HepG2 (cell line): ENCODE results near the gene KLK10. TPM values are rescaled to one million over a fixed set of nuclear protein-coding genes. Genes with fewer than 3 reads are reported as not detected.

Experiments used
- ATAC-seq: fragments of 200-7000 bp; cut with Tn5 transposase; 3 replicates; pipeline ENCODE4 v1.9.1; 2020; ENCODE audit warnings: mild to moderate bottlenecking, moderate library complexity
- BruUV-seq: library from RNA; stranded (reverse); fragments of 400-500 nt; replicated peaks from 2 replicates; lab custom pipeline; 2021; lab: Mats Ljungman, UMichigan
- CTCF ChIA-PET: fragments of 300-600 bp; formaldehyde crosslinking; extraction: SDS; loops from one replicate; lab custom pipeline; 2021; ENCODE audit warnings: low total read pairs, inconsistent platforms, low intra/inter-chr PET ratio; lab: Yijun Ruan, JAX
- POLR2A ChIA-PET: fragments of 350-600 bp; sonication (Branson Sonifier 250); formaldehyde crosslinking; loops from one replicate; lab custom pipeline; 2020; ENCODE audit warnings: antibody characterized with exemption, inconsistent platforms; lab: Yijun Ruan, JAX
- DNase-seq: peaks from one replicate; pipeline ENCODE4 v3.0.0-alpha.2; 2015; ENCODE audit warnings: low spot score
- FAIRE-seq: peaks from 3 replicates; lab custom pipeline; 2011; peaks lifted over from hg19 to GRCh38; lab: Jason Lieb, UNC
- H2AFZ ChIP-seq: one replicate; pipeline ENCODE4 v1.6.1; 2011; ENCODE audit warnings: low read length, inconsistent platforms
- H3K27ac ChIP-seq: fragments of 300-600 bp; 3 replicates; pipeline ENCODE4 v1.8.0; 2011; ENCODE audit warnings: mixed run types, mild to moderate bottlenecking, mixed read lengths, low read length, inconsistent platforms; ENCODE audit not compliant: insufficient read depth; ENCODE audit errors: extremely low read length
- H3K27me3 ChIP-seq, 2 experiments: fragments of 200-600 bp in 1 of 2; 2 replicates in 1 of 2; 3 replicates in 1 of 2; pipeline versions ENCODE4 v1.6.0 to v1.8.0; 2011; ENCODE audit warnings: low read length in 2 of 2, mild to moderate bottlenecking in 2 of 2, moderate library complexity in 2 of 2, inconsistent platforms in 1 of 2; ENCODE audit not compliant: insufficient read depth in 2 of 2, control insufficient read depth in 1 of 2
- H3K36me3 ChIP-seq, 2 experiments: fragments of 200-600 bp in 1 of 2; replicated peaks in 1 of 2; 2 replicates in 1 of 2; 3 replicates in 1 of 2; pipeline versions ENCODE4 v1.5.1 to v1.8.0; 2011; ENCODE audit warnings: low read length in 2 of 2, inconsistent platforms in 1 of 2; ENCODE audit not compliant: insufficient read depth in 2 of 2, control insufficient read depth in 1 of 2
- H3K4me1 ChIP-seq: 2 replicates; pipeline ENCODE4 v1.5.1; 2012; ENCODE audit warnings: low read length, inconsistent platforms; ENCODE audit not compliant: insufficient read depth
- H3K4me2 ChIP-seq: 2 replicates; pipeline ENCODE4 v1.6.0; 2011; ENCODE audit warnings: low read depth, low read length, inconsistent platforms
- H3K4me3 ChIP-seq, 3 experiments: fragments of 200-600 bp in 1 of 3; sonication (generic), shearing (Covaris generic) in 1 of 3; replicated peaks in 1 of 3; 2 replicates each; pipeline ENCODE4 v1.5.1; 2011 to 2016; ENCODE audit warnings: low read length in 3 of 3, inconsistent platforms in 2 of 3, low read depth in 2 of 3, mild to moderate bottlenecking in 2 of 3, control low read depth in 1 of 3, mixed read lengths in 1 of 3; ENCODE audit not compliant: insufficient read depth in 1 of 3
- H3K79me2 ChIP-seq: one replicate; pipeline ENCODE4 v1.6.1; 2011; ENCODE audit warnings: low read length, inconsistent platforms; ENCODE audit not compliant: insufficient read depth
- H3K9ac ChIP-seq: 2 replicates; pipeline ENCODE4 v1.6.0; 2011; ENCODE audit warnings: mild to moderate bottlenecking, low read depth, low read length, inconsistent platforms; ENCODE audit not compliant: insufficient read depth
- H3K9me3 ChIP-seq: 2 replicates; pipeline ENCODE4 v1.5.1; 2012; ENCODE audit warnings: mild to moderate bottlenecking, low read length
- H4K20me1 ChIP-seq: 2 replicates; pipeline ENCODE4 v1.6.0; 2011; ENCODE audit warnings: inconsistent platforms, mild to moderate bottlenecking, low read length, moderate library complexity; ENCODE audit not compliant: insufficient read depth
- CREM ChIP-seq, 2 experiments: sonication (generic) in 1 of 2; formaldehyde crosslinking in 1 of 2; IDR thresholded peaks; 2 replicates each; pipeline versions ENCODE4 v1.4.0 to v1.6.1; 2016 to 2020; ENCODE audit warnings: antibody characterized with exemption in 1 of 2, mild to moderate bottlenecking in 1 of 2, missing genetic modification reagents in 1 of 2
- HHEX ChIP-seq: IDR thresholded peaks from 2 replicates; pipeline ENCODE4 v1.6.1; 2016; ENCODE audit warnings: control low read depth
- NCOA2 ChIP-seq: sonication (generic); formaldehyde crosslinking; IDR thresholded peaks from 2 replicates; pipeline ENCODE4 v1.8.0; 2022; ENCODE audit warnings: inconsistent platforms
- SPEN ChIP-seq: sonication (generic); formaldehyde crosslinking; IDR thresholded peaks from 2 replicates; pipeline ENCODE4 v1.5.1; 2020; ENCODE audit warnings: low read depth, mild to moderate bottlenecking, missing genetic modification reagents
- THYN1 ChIP-seq: sonication (generic); formaldehyde crosslinking; IDR thresholded peaks from 2 replicates; pipeline ENCODE4 v1.8.1; 2023; ENCODE audit warnings: low read depth, mild to moderate bottlenecking, moderate library complexity, missing genetic modification reagents, borderline replicate concordance
- ZZZ3 ChIP-seq: sonication (generic); formaldehyde crosslinking; IDR thresholded peaks from 2 replicates; pipeline ENCODE4 v1.4.0; 2020; ENCODE audit warnings: missing genetic modification reagents, mild to moderate bottlenecking, borderline replicate concordance
- WGBS: methylation state at CpG from one replicate; pipeline ENCODE4 v1.1.6; 2017; ENCODE audit warnings: low lambda C conversion rate; 5-methylcytosine and 5-hydroxymethylcytosine counted together
- in situ Hi-C: cut with HindIII; loops from 2 replicates; pipeline ENCODE4 v1.10.0; 2017; ENCODE audit warnings: low pct_unique_long_range_greater_than_20kb; ENCODE audit not compliant: extremely low pct_ligation_motif_present
- intact Hi-C: fragments of 100-400 bp; cut with micrococcal nuclease; formaldehyde crosslinking; loops from one replicate; pipeline ENCODE4 v1.10.0; 2022; ENCODE audit not compliant: unreplicated experiment
- polyA plus RNA-seq, 8 experiments: library from polyadenylated mRNA; depleted of rRNA in 3 of 8; stranded (reverse) in 7 of 8; unstranded in 1 of 8; fragments of >200 nt; fragmentation: Illumina TruSeq in 4 of 8; extraction: Trizol in 4 of 8; gene quantifications; 2 replicates each; pipeline versions ENCODE4 v1.2.1 to v1.2.3, GENCODE V29; 2011 to 2016; ENCODE audit warnings: low read depth in 4 of 8, missing spikeins in 1 of 8, mixed read lengths in 1 of 8; ENCODE audit not compliant: insufficient read depth in 1 of 8
- total RNA-seq, 5 experiments: library from RNA; depleted of rRNA; stranded (reverse); fragments of >200 nt; fragmentation: Illumina TruSeq; extraction: Trizol; gene quantifications; 2 replicates each; pipeline ENCODE4 v1.2.3, GENCODE V29; 2016; ENCODE audit warnings: low read depth in 1 of 5
- TF ChIP-seq, protein P1 (sequence below): IDR thresholded peaks from 2 replicates; pipeline ENCODE4 v1.6.1; 2018; ENCODE audit warnings: missing genetic modification reagents
- TF ChIP-seq, protein P2 (sequence below): sonication (generic); formaldehyde crosslinking; IDR thresholded peaks from 2 replicates; pipeline ENCODE4 v1.4.0; 2020; ENCODE audit warnings: low read depth, mild to moderate bottlenecking, missing genetic modification reagents
- TF ChIP-seq, protein P3 (sequence below): sonication (generic); formaldehyde crosslinking; IDR thresholded peaks from 2 replicates; pipeline ENCODE4 v1.4.0; 2020; ENCODE audit warnings: mild to moderate bottlenecking, missing genetic modification reagents
- TF ChIP-seq, protein P4 (sequence below): sonication (generic); formaldehyde crosslinking; conservative IDR thresholded peaks from 2 replicates; pipeline ENCODE4 v1.4.0; 2020; ENCODE audit warnings: mild to moderate bottlenecking, missing genetic modification reagents, moderate library complexity

The KLK10 gene
- total and polyA plus RNA-seq, 2 of the 13 experiments (the other 11 are each of a cell fraction or from before 2014, with no cell fraction given) = not detected

DNA sequence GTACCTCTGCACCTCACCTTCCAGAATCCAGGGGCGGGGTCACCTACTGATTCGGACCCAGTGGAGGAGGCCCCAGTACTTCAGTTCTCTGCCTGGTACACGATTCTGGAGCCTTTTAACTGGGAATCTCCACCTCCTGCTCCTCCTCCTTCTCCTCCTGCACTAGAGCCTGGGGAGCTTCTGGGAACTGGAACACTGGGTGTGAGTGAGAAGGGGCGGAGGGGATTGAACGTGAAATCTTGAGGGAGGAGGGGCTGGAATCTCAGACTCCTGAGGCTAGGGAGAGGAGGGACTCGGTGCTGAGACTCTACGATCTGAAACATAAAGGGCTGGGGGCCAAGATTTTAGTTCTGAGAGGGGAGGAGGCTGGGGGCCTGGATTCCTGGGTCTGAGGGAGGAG, 18.0 kb downstream of the KLK10 start, which contains the start of gene KLK8:
Gene KLK8, minus strand, starts transcription at position 90 of the 400 bp plus-strand sequence. CDS start 437 bp downstream, outside the sequence.
- Histone ChIP-seq H3K27me3 (peaks cover 3 to 11% of the 10 kb centered on the region in 2 experiments; a peak in 4 of 5 replicates), H3K4me3 (no peak within 1 kb of the TSS), H3K4me2 (no peak within 1 kb of the TSS), H3K9ac (no peak within 1 kb of the TSS), H2AFZ (no peak within 1 kb of the TSS), H3K36me3 (no peaks in the 10 kb centered on the region), H3K9me3 (no peaks in the 10 kb centered on the region), H4K20me1 (no peaks in the 10 kb centered on the region), H3K79me2 (no peaks in the 10 kb centered on the region), H3K4me1 (no peaks in the 10 kb centered on the region), H3K27ac (no peak within 1 kb of the TSS)
- DNase-seq (no peak), FAIRE-seq (no peak), ATAC-seq (no peak)
- TF ChIP-seq, protein P1, sequence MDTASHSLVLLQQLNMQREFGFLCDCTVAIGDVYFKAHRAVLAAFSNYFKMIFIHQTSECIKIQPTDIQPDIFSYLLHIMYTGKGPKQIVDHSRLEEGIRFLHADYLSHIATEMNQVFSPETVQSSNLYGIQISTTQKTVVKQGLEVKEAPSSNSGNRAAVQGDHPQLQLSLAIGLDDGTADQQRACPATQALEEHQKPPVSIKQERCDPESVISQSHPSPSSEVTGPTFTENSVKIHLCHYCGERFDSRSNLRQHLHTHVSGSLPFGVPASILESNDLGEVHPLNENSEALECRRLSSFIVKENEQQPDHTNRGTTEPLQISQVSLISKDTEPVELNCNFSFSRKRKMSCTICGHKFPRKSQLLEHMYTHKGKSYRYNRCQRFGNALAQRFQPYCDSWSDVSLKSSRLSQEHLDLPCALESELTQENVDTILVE (CRISPR knock-in tag) = no peak
- TF ChIP-seq, protein P2, sequence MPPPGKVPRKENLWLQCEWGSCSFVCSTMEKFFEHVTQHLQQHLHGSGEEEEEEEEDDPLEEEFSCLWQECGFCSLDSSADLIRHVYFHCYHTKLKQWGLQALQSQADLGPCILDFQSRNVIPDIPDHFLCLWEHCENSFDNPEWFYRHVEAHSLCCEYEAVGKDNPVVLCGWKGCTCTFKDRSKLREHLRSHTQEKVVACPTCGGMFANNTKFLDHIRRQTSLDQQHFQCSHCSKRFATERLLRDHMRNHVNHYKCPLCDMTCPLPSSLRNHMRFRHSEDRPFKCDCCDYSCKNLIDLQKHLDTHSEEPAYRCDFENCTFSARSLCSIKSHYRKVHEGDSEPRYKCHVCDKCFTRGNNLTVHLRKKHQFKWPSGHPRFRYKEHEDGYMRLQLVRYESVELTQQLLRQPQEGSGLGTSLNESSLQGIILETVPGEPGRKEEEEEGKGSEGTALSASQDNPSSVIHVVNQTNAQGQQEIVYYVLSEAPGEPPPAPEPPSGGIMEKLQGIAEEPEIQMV (CRISPR knock-in tag) = no peak
- no peak for TF ChIP-seq SPEN (CRISPR knock-in tag)
- TF ChIP-seq, protein P3, sequence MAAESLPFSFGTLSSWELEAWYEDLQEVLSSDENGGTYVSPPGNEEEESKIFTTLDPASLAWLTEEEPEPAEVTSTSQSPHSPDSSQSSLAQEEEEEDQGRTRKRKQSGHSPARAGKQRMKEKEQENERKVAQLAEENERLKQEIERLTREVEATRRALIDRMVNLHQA (CRISPR knock-in tag) = no peak
- no peak for TF ChIP-seq ZZZ3 (CRISPR knock-in tag)
- no peak for TF ChIP-seq HHEX (CRISPR knock-in tag)
- no peak for TF ChIP-seq CREM (IDR thresholded peaks at IDR 0.05)
- TF ChIP-seq CREM (CRISPR knock-in tag; IDR thresholded peaks at IDR 0.05) = no peak
- TF ChIP-seq, protein P4, sequence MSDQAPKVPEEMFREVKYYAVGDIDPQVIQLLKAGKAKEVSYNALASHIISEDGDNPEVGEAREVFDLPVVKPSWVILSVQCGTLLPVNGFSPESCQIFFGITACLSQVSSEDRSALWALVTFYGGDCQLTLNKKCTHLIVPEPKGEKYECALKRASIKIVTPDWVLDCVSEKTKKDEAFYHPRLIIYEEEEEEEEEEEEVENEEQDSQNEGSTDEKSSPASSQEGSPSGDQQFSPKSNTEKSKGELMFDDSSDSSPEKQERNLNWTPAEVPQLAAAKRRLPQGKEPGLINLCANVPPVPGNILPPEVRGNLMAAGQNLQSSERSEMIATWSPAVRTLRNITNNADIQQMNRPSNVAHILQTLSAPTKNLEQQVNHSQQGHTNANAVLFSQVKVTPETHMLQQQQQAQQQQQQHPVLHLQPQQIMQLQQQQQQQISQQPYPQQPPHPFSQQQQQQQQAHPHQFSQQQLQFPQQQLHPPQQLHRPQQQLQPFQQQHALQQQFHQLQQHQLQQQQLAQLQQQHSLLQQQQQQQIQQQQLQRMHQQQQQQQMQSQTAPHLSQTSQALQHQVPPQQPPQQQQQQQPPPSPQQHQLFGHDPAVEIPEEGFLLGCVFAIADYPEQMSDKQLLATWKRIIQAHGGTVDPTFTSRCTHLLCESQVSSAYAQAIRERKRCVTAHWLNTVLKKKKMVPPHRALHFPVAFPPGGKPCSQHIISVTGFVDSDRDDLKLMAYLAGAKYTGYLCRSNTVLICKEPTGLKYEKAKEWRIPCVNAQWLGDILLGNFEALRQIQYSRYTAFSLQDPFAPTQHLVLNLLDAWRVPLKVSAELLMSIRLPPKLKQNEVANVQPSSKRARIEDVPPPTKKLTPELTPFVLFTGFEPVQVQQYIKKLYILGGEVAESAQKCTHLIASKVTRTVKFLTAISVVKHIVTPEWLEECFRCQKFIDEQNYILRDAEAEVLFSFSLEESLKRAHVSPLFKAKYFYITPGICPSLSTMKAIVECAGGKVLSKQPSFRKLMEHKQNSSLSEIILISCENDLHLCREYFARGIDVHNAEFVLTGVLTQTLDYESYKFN (CRISPR knock-in tag) = no peak
- no peak for TF ChIP-seq THYN1 (CRISPR knock-in tag)
- no peak for TF ChIP-seq NCOA2 (CRISPR knock-in tag)
- in situ Hi-C loops (no loop called here), intact Hi-C loops (no loop called here)
- BruUV-seq = no TSS peak
- CTCF ChIA-PET = no interaction called here
- POLR2A ChIA-PET = no interaction called here
- 2% methylated on average over 4 of the region's 7 CpGs for WGBS
